Measurements from ENCODE around the gene PSAPL1.

Gene PSAPL1

GRCh38 chr4:7384929-7385890 is 49.5 kb downstream of the PSAPL1 start:
- Histone ChIP-seq H3K27ac (ENCODE audit: low read depth, low read length) (no peak overlapping the region), H3K9ac (ENCODE audit: low read depth, low read length) (no peak overlapping the region), H3K4me1 (ENCODE audit: insufficient read depth, low read length) (no peaks in the 10 kb centered on the region; the same call in 1 of the 2 replicates), H3K9me3 (ENCODE audit: insufficient read depth, low read depth, low read length) (no peaks in the 10 kb centered on the region), H3K4me3 (ENCODE audit: low read length) (no peak overlapping the region), H3K27me3 (ENCODE audit: insufficient read depth, low read length) (no peaks in the 10 kb centered on the region), H3K36me3 (ENCODE audit: insufficient read depth, low read length) (no peaks in the 10 kb centered on the region)
- 80% methylated on average over 12 of the region's 12 CpGs for WGBS

DNA sequence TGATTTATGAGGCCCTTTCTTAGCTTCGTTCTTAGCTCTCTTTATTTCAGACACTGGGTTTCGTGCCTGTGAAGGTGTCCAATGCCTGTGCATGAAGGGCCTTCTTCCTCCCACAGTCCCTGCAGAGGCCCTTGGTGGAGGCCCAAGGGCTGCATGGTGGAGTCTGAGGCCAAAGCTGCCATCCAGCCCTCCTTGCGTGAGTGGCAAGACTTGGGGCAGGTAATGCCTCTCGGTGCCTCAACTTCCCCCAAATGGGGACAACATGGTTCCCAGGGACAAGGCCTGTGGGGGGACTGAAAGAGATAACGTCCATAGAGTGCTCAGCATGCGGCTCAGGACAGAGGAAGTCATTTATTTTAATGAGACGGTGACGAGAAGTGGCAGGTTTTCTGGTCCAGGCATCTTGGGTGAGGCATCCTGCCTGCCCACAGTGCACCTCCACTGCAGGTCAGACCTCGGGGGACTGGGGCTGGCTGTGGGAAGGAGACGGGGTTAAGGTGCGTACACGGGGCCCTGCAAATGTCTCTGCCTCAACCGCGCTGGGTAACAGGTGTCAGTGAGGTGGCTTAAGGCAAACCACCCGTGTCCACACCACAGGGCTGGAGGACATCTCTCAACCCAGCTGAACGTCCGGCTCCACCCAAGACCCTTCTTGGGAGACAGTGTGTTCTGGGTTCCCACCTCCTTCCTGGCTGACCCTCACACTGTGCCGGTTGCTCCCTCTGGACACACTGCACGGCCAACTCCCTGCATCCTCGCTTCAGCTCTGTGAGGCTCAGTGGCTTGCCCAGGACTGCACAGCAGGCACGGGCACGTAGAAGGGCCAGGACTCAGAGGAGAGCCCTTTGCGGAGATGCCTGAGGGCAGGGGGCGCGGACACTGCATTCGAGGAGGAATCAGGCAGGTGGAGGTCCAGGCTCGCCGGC is 50.5 kb downstream of the PSAPL1 start:
- WGBS, result 90% methylated on average over 28 of the region's 28 CpGs
- no peaks in the 10 kb centered on the region for H3K27me3 ChIP-seq (ENCODE audit: insufficient read depth, low read length)
- H3K4me3 ChIP-seq (ENCODE audit: low read length), result no peak overlapping the region
- no peak overlapping the region for H3K27ac ChIP-seq (ENCODE audit: low read depth, low read length)
- no peaks in the 10 kb centered on the region for H3K36me3 ChIP-seq (ENCODE audit: insufficient read depth, low read length)
- H3K9me3 ChIP-seq (ENCODE audit: insufficient read depth, low read depth, low read length), result no peaks in the 10 kb centered on the region
- H3K4me1 ChIP-seq (ENCODE audit: insufficient read depth, low read length), result no peaks in the 10 kb centered on the region; the same call in 1 of the 2 replicates
- H3K9ac ChIP-seq (ENCODE audit: low read depth, low read length), result no peak overlapping the region

- H3K9ac ChIP-seq (ENCODE audit: low read depth, low read length), result no peak overlapping the region
- H3K9me3 ChIP-seq (ENCODE audit: insufficient read depth, low read depth, low read length), result no peaks in the 10 kb centered on the region
- no peak overlapping the region for H3K27ac ChIP-seq (ENCODE audit: low read depth, low read length)
- H3K4me1 ChIP-seq (ENCODE audit: insufficient read depth, low read length), result no peaks in the 10 kb centered on the region; the same call in 1 of the 2 replicates
- whole genome bisulfite sequencing, result 95% methylated on average over 8 of the region's 8 CpGs
- no peaks in the 10 kb centered on the region for H3K27me3 ChIP-seq (ENCODE audit: insufficient read depth, low read length)
- H3K36me3 ChIP-seq (ENCODE audit: insufficient read depth, low read length), result no peaks in the 10 kb centered on the region
- H3K4me3 ChIP-seq (ENCODE audit: low read length), result no peak overlapping the region
These were observed 51.5 kb downstream of the PSAPL1 start for GRCh38 chr4:7383266-7383665.

DNA sequence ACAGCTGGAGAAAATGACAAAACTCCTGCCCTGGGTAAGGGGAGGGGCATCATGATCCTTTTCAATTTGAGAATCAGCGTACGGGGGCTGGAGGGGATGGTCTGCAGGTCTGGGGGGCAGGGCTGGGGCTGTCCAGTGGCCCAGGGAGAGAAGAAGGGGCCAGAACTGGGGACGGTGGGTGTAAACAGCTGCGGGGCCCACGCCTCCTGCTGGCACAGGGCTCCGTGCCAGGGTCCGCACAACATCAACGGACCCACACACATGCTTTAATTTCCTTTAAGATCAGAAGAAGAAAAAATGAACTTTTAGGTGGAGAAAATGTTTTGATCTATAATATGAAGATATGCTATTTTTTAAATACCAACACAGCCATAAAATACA is 52.1 kb downstream of the PSAPL1 start:
- Histone ChIP-seq H3K9ac (ENCODE audit: low read depth, low read length) (no peak overlapping the region), H3K27ac (ENCODE audit: low read depth, low read length) (no peak overlapping the region), H3K9me3 (ENCODE audit: insufficient read depth, low read depth, low read length) (no peaks in the 10 kb centered on the region), H3K27me3 (ENCODE audit: insufficient read depth, low read length) (no peaks in the 10 kb centered on the region), H3K4me3 (ENCODE audit: low read length) (no peak overlapping the region), H3K4me1 (ENCODE audit: insufficient read depth, low read length) (no peaks in the 10 kb centered on the region; the same call in 1 of the 2 replicates), H3K36me3 (ENCODE audit: insufficient read depth, low read length) (no peaks in the 10 kb centered on the region)
- 84% methylated on average over 4 of the region's 8 CpGs for WGBS

GRCh38 chr4:7381890-7382633 is 52.7 kb downstream of the PSAPL1 start:
- Histone ChIP-seq H3K4me1 (ENCODE audit: insufficient read depth, low read length) (no peaks in the 10 kb centered on the region; the same call in 1 of the 2 replicates), H3K9ac (ENCODE audit: low read depth, low read length) (no peak overlapping the region), H3K27me3 (ENCODE audit: insufficient read depth, low read length) (no peaks in the 10 kb centered on the region), H3K9me3 (ENCODE audit: insufficient read depth, low read depth, low read length) (no peaks in the 10 kb centered on the region), H3K4me3 (ENCODE audit: low read length) (no peak overlapping the region), H3K36me3 (ENCODE audit: insufficient read depth, low read length) (no peaks in the 10 kb centered on the region), H3K27ac (ENCODE audit: low read depth, low read length) (no peak overlapping the region)
- 88% methylated on average over 9 of the region's 9 CpGs for WGBS

DNA sequence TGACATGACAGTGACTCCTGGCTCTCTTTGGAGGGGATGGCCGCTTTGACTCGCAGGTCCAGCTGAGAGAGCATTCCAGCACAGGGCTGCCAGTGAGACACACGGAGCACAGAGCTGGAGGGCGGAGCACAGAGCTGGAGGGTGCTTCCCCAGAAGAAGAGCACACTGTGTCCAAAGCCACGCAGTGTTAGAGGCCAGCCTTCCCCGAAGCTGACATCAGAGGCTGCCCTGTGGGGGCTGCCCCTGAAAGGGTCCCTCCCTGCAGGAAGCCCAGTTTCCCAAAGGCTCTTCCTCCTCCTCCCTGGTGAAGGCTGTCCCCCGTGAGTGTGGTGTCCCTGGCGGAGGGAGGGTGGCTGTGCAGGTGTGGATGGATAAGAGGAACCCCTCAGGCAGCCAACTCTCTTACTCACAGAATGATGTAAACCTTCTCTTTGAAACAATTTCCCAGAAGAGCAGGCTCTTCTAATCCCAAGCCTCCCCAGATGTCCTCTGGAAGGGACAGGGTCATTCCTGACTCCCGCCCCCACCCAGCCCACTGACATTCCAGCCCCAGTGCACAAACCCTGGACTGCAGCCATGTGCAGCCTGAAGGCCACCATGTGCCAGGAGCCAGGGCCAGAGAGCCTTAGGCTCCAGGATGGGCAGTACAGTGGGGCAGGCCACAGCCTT is 53.4 kb downstream of the PSAPL1 start:
- WGBS, result 73% methylated on average over 7 of the region's 9 CpGs
- Histone ChIP-seq H3K4me3 (ENCODE audit: low read length) (no peak overlapping the region), H3K36me3 (ENCODE audit: insufficient read depth, low read length) (no peaks in the 10 kb centered on the region), H3K9me3 (ENCODE audit: insufficient read depth, low read depth, low read length) (no peaks in the 10 kb centered on the region), H3K4me1 (ENCODE audit: insufficient read depth, low read length) (no peaks in the 10 kb centered on the region; the same call in 1 of the 2 replicates), H3K27ac (ENCODE audit: low read depth, low read length) (no peak overlapping the region), H3K9ac (ENCODE audit: low read depth, low read length) (no peak overlapping the region), H3K27me3 (ENCODE audit: insufficient read depth, low read length) (no peaks in the 10 kb centered on the region)

Measured in HUES64 (cell line).